Activated naive CD4-positive, alpha-beta T cell (primary cell): ENCODE data around the gene ATP8A2.

ENCODE experiments used
- DNase-seq, 4 experiments: peaks; one replicate each; lab custom pipeline; 2025; lab: John Stamatoyannopoulos, UW

ATP8A2 gene

GRCh38 chr13:26074706-26075105 lies 702.9 kb downstream of the ATP8A2 start:
- no peak for DNase-seq
